ENCODE results near the gene LIN52. TPM values are rescaled to one million over a fixed set of nuclear protein-coding genes. Genes with fewer than 3 reads are reported as not detected.

The LIN52 gene
- total RNA-seq (2022) (11.3 and 11.8 TPM in 2 replicates), Bru-seq, nascent RNA (percentile 75 among the genes with signal in this experiment), BruChase-seq, experiment 1, labeled RNA remaining after a 2-hour chase (percentile 76 among the genes with signal in this experiment), BruChase-seq, experiment 2, labeled RNA remaining after a 6-hour chase (percentile 72 among the genes with signal in this experiment)
- long read RNA-seq, transcript LIN52-205 (6 exons, 2,776 nt) = major isoform, 42 of 70 reads
- long read RNA-seq, partial matches to known transcripts = 4 of 70 reads
- long read RNA-seq, other reads (novel, unspliced or antisense) = 20 of 70 reads

DNA sequence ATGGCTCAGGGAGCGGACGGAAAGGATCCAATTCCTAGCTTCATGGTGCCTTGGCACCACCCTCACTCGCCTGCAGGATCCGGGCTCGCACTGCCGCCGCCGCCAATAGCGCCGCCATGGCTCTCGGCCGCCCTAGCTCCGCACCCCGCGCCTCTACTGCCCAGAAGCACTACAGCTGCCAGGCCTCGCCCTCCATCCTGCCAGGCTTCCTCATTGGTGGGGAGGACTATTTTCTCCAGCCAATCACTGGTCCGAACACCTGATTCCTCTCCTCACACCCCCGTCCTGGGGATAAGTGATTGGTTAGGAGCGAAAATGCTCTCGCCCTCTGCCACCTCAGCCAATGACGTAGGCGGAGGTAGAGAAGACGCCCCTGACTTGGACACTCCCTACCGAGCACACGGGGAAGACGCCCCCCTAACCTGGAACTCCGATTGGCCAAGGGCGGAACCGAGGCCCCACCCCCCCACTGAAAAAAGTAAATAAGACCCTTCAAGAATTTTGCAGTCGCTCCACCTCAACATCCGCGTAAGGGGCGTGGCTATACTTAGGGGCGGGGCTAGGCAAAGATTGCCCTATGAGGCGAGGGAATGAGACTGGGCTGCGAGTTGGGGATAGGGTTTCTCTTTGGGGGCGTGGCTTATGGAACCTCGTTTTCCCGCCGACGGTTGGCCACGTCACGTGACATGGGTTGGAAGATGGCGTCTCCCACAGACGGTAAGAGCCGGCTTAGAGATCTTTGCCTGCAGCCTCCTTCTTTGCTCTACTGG lies at the start of gene LIN52, which contains the start of gene ALDH6A1:
TSS of gene LIN52 (plus strand) at position 680 of the 770 bp plus-strand sequence. CDS start at position 699, 19 bp downstream.
TSS of gene ALDH6A1 (minus strand) at position 177 of the 770 bp plus-strand sequence. CDS start at position 118, 59 bp downstream.
- Mint-ChIP-seq H3K9me3 (ENCODE audit: unreplicated experiment) (no peaks in the 10 kb centered on the region), H3K36me3 (ENCODE audit: insufficient read depth, unreplicated experiment) (peaks cover 14% of the 10 kb centered on the region), H3K27me3 (ENCODE audit: insufficient read depth, unreplicated experiment) (no peaks in the 10 kb centered on the region), H3K27ac (ENCODE audit: unreplicated experiment) (peak within 1 kb of the TSS; percentile 98), H3K4me1 (ENCODE audit: low read depth, unreplicated experiment) (peaks cover 13% of the 10 kb centered on the region), H3K4me3 (ENCODE audit: unreplicated experiment) (peak within 1 kb of the TSS; percentile 94)
- Histone ChIP-seq H3K36me3 (ENCODE audit: control insufficient read depth, insufficient read depth, low read length) (no peaks in the 10 kb centered on the region; the same call in 1 of the 2 replicates), H3K27me3 (replicated peaks; ENCODE audit: control insufficient read depth, insufficient read depth, low read length) (no peaks in the 10 kb centered on the region), H3K4me1 (peaks cover 14% of the 10 kb centered on the region), H3K4me3 (ENCODE audit: low read depth, low read length) (peak within 1 kb of the TSS; percentile 80), H3K9me3 (no peaks in the 10 kb centered on the region)
- CTCF ChIA-PET = no interaction called here
- intact Hi-C loops (cut with micrococcal nuclease; ENCODE audit: unreplicated experiment) = no loop called here
- POLR2A ChIA-PET = interaction anchor here (0.5 to 0.9 kb wide), 3 partner anchors 70 to 198 kb away, joined by 4 read pairs; partner anchors contain the start of gene ZNF410
- TF ChIP-seq, protein P1, sequence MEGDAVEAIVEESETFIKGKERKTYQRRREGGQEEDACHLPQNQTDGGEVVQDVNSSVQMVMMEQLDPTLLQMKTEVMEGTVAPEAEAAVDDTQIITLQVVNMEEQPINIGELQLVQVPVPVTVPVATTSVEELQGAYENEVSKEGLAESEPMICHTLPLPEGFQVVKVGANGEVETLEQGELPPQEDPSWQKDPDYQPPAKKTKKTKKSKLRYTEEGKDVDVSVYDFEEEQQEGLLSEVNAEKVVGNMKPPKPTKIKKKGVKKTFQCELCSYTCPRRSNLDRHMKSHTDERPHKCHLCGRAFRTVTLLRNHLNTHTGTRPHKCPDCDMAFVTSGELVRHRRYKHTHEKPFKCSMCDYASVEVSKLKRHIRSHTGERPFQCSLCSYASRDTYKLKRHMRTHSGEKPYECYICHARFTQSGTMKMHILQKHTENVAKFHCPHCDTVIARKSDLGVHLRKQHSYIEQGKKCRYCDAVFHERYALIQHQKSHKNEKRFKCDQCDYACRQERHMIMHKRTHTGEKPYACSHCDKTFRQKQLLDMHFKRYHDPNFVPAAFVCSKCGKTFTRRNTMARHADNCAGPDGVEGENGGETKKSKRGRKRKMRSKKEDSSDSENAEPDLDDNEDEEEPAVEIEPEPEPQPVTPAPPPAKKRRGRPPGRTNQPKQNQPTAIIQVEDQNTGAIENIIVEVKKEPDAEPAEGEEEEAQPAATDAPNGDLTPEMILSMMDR (IDR thresholded peaks at IDR 0.05; ENCODE audit: insufficient read depth in 1 of 2, low read depth in 1 of 2, low read length in 1 of 2, severe bottlenecking in 1 of 2, unreplicated experiment in 1 of 2) = peak in 1 of 2 experiments; percentile 24
- DNase-seq = peak; percentile 99 to 100
- no TSS peak for BruUV-seq (replicated peaks)

- ChIA-PET POLR2A (interaction anchor here (1.1 kb wide), 1 partner anchor 86 kb away, joined by 3 read pairs; the partner anchor contains the start of genes COQ6 and FAM161B), CTCF (interaction anchor here (0.7 kb wide), 1 partner anchor 651 kb away, joined by 5 read pairs; no protein-coding TSS in a partner anchor)
- no peak overlapping the region for H3K27ac Mint-ChIP-seq (ENCODE audit: unreplicated experiment)
- H3K9me3 Mint-ChIP-seq (ENCODE audit: unreplicated experiment) = no peaks in the 10 kb centered on the region
- H3K4me3 Mint-ChIP-seq (ENCODE audit: unreplicated experiment) = no peak overlapping the region
- no peaks in the 10 kb centered on the region for H3K4me1 Mint-ChIP-seq (ENCODE audit: low read depth, unreplicated experiment)
- H3K36me3 Mint-ChIP-seq (ENCODE audit: insufficient read depth, unreplicated experiment) = no peaks in the 10 kb centered on the region
- intact Hi-C loops (cut with micrococcal nuclease; ENCODE audit: unreplicated experiment) = loop anchor here (5.0 kb wide), 2 partner anchors 38 to 93 kb away; no protein-coding TSS in a partner anchor
- TF ChIP-seq, protein P1 (IDR thresholded peaks at IDR 0.05; ENCODE audit: insufficient read depth in 1 of 2, low read depth in 1 of 2, low read length in 1 of 2, severe bottlenecking in 1 of 2, unreplicated experiment in 1 of 2) = no peak
- H3K27me3 ChIP-seq (replicated peaks; ENCODE audit: control insufficient read depth, insufficient read depth, low read length) = no peaks in the 10 kb centered on the region
- DNase-seq = no peak
- H3K36me3 ChIP-seq (ENCODE audit: control insufficient read depth, insufficient read depth, low read length) = no peaks in the 10 kb centered on the region
- no peaks in the 10 kb centered on the region for H3K9me3 ChIP-seq
- H3K4me1 ChIP-seq = no peaks in the 10 kb centered on the region
- BruUV-seq (replicated peaks) = no TSS peak
- H3K4me3 ChIP-seq (ENCODE audit: low read depth, low read length) = no peak overlapping the region
- no peaks in the 10 kb centered on the region for H3K27me3 Mint-ChIP-seq (ENCODE audit: insufficient read depth, unreplicated experiment)
Observed at GRCh38 chr14:74035556-74035955, 49.2 kb upstream of the LIN52 start.
